Keratinocyte (primary cell): ENCODE data around the gene FNDC3A. TPM values are rescaled to one million over a fixed set of nuclear protein-coding genes. Genes with fewer than 3 reads are reported as not detected.
A peak's percentile ranks its signal among the peaks of the same experiment; 100 is the strongest.
"Not testable (repeated sequence)": the region's sequence is repeated elsewhere in the genome, so short reads cannot be mapped to it uniquely, and the experiment has no call there.

Experiments used
- DNase-seq: peaks from one replicate; pipeline ENCODE4 v3.0.0-alpha.2; 2011; ENCODE audit warnings: low read depth, missing footprints, low spot score
- FAIRE-seq: peaks from 2 replicates; lab custom pipeline; 2011; peaks lifted over from hg19 to GRCh38; lab: Jason Lieb, UNC
- H2AFZ ChIP-seq: 2 replicates; pipeline ENCODE4 v1.6.0; 2012; ENCODE audit warnings: low read length, control low read depth, inconsistent platforms; ENCODE audit not compliant: control insufficient read depth
- H3K27ac ChIP-seq: 2 replicates; pipeline ENCODE4 v1.5.1; 2011; ENCODE audit warnings: low read length; ENCODE audit not compliant: control insufficient read depth, insufficient read depth
- H3K27me3 ChIP-seq: 3 replicates; pipeline ENCODE4 v1.6.0; 2011; ENCODE audit warnings: low read length; ENCODE audit not compliant: control insufficient read depth, insufficient read depth; ENCODE audit errors: extremely low read depth
- H3K36me3 ChIP-seq, 2 experiments: 2 replicates in 1 of 2; 3 replicates in 1 of 2; pipeline ENCODE4 v1.5.1; 2011; ENCODE audit warnings: low read length in 2 of 2, mild to moderate bottlenecking in 1 of 2; ENCODE audit not compliant: control insufficient read depth in 2 of 2, insufficient read depth in 2 of 2; ENCODE audit errors: extremely low read depth in 1 of 2
- H3K4me1 ChIP-seq: 3 replicates; pipeline ENCODE4 v1.5.1; 2011; ENCODE audit warnings: low read length; ENCODE audit not compliant: control insufficient read depth, insufficient read depth; ENCODE audit errors: extremely low read depth
- H3K4me2 ChIP-seq: 3 replicates; pipeline ENCODE4 v1.6.0; 2011; ENCODE audit warnings: low read depth, low read length; ENCODE audit not compliant: control insufficient read depth, insufficient read depth; ENCODE audit errors: extremely low read depth
- H3K4me3 ChIP-seq, 3 experiments: fragments of 200-600 bp in 1 of 3; sonication (generic) in 1 of 3; 2 replicates in 2 of 3; 3 replicates in 1 of 3; pipeline ENCODE4 v1.5.1; 2011 to 2016; ENCODE audit warnings: low read length in 3 of 3, mild to moderate bottlenecking in 3 of 3, control low read depth in 2 of 3, inconsistent platforms in 1 of 3, low read depth in 1 of 3, mixed read lengths in 1 of 3, mixed run types in 1 of 3, moderate library complexity in 1 of 3; ENCODE audit not compliant: control insufficient read depth in 2 of 3, insufficient read depth in 2 of 3; ENCODE audit errors: extremely low read depth in 1 of 3
- H3K79me2 ChIP-seq: 2 replicates; pipeline ENCODE4 v1.6.0; 2012; ENCODE audit warnings: low read length; ENCODE audit not compliant: control insufficient read depth, insufficient read depth
- H3K9ac ChIP-seq: 3 replicates; pipeline ENCODE4 v1.6.0; 2011; ENCODE audit warnings: low read length; ENCODE audit not compliant: control insufficient read depth, insufficient read depth; ENCODE audit errors: extremely low read depth
- H3K9me1 ChIP-seq: 3 replicates; pipeline ENCODE4 v1.6.0; 2011; ENCODE audit warnings: low read length; ENCODE audit not compliant: control insufficient read depth, insufficient read depth; ENCODE audit errors: extremely low read depth
- H3K9me3 ChIP-seq: 2 replicates; pipeline ENCODE4 v1.5.1; 2012; ENCODE audit warnings: low read depth, low read length; ENCODE audit not compliant: control insufficient read depth
- H4K20me1 ChIP-seq: 3 replicates; pipeline ENCODE4 v1.6.0; 2011; ENCODE audit warnings: low read length; ENCODE audit not compliant: control insufficient read depth, insufficient read depth; ENCODE audit errors: extremely low read depth
- EZH2 ChIP-seq: IDR thresholded peaks from one replicate; pipeline ENCODE4 v1.6.1; 2012; ENCODE audit warnings: inconsistent platforms, mild to moderate bottlenecking, low read length, moderate library complexity
- dilution Hi-C: fragments of 300-500 bp; cut with MboI; formaldehyde crosslinking; loops from one replicate; pipeline ENCODE4 v1.7.0; 2020; ENCODE audit warnings: low sequenced_read_pairs; ENCODE audit not compliant: extremely low pct_ligation_motif_present
- polyA plus RNA-seq, 5 experiments: library from polyadenylated mRNA; depleted of rRNA in 3 of 5; stranded (reverse) in 3 of 5; stranded (forward) in 1 of 5; unstranded in 1 of 5; fragments of >200 nt; gene quantifications; 1 replicate in 1 of 5; 2 replicates in 3 of 5; 3 replicates in 1 of 5; pipeline versions ENCODE4 v1.2.1 to v1.2.3, GENCODE V29; 2011 to 2012; ENCODE audit warnings: missing spikeins in 2 of 5, low read depth in 1 of 5, low replicate concordance in 1 of 5
- TF ChIP-seq, protein P1 (sequence below), 3 experiments: IDR thresholded peaks in 1 of 3; conservative IDR thresholded peaks in 1 of 3; optimal IDR thresholded peaks in 1 of 3; 2 replicates in 2 of 3; 3 replicates in 1 of 3; pipeline versions ENCODE3 to v1.5.1; 2011; ENCODE audit warnings: low read length in 3 of 3, mild to moderate bottlenecking in 3 of 3, moderate library complexity in 2 of 3, control low read depth in 1 of 3, inconsistent platforms in 1 of 3; ENCODE audit not compliant: insufficient read depth in 2 of 3; ENCODE audit errors: extremely low read depth in 1 of 3

The FNDC3A gene
- polyA plus RNA-seq, 1 donor (not counting 4 experiments of a cell fraction or from before 2014, with no cell fraction given), result 28.4 TPM

DNA sequence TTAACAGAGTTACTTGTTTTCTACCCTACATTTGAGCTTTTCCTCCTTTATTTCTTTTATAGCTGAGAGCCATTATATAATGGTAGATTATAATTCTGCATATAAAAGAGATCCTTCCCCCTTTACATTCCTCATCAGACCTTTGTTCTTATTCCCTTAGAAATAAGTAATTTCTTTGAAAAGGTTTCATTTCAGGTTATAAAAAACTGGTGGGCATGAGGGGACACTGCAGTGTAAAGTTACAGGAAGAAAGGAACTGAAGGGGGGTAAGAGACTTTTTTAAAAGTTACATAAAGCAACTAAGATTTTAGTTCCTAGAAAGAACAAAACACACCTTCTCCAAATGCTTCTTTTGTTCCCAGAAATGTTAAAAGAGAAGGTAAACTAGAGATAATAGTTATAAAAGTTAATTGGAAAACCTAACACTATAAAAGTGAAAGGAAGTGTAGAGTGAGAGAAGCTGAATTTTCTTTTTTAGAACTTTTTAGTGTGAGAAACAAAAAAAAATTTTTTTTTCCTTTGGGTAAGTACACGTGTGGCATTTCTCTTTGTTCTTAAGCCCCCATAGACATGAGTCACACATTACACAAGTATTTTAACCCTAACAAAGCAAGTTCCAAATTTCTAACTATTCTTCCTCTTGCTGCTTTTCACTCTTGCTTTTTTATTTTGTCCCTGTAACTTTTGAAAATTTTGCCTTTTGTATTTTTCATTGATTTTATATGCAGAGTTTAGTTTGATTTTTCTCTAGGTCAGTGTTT lies 138.0 kb downstream of the FNDC3A start:
- Histone ChIP-seq H3K27me3 (no peaks in the 10 kb centered on the region), H3K9ac (peak overlapping the region; percentile 74), H3K36me3 (peaks cover 2 to 7% of the 10 kb centered on the region in 2 experiments), H3K4me1 (peaks cover 17% of the 10 kb centered on the region), H3K27ac (peak overlapping the region; percentile 84), H2AFZ (peak overlapping the region; percentile 44), H3K79me2 (peaks cover 20% of the 10 kb centered on the region), H4K20me1 (no peaks in the 10 kb centered on the region), H3K4me3 (peak overlapping the region in 2 of 3 experiments; percentile 28 to 44), H3K9me3 (no peaks in the 10 kb centered on the region), H3K9me1 (no peaks in the 10 kb centered on the region), H3K4me2 (peak overlapping the region; percentile 77)
- dilution Hi-C loops, result no loop called here
- DNase-seq (no peak), FAIRE-seq (peak; percentile 36)
- TF ChIP-seq EZH2, result no peak
- TF ChIP-seq, protein P1, sequence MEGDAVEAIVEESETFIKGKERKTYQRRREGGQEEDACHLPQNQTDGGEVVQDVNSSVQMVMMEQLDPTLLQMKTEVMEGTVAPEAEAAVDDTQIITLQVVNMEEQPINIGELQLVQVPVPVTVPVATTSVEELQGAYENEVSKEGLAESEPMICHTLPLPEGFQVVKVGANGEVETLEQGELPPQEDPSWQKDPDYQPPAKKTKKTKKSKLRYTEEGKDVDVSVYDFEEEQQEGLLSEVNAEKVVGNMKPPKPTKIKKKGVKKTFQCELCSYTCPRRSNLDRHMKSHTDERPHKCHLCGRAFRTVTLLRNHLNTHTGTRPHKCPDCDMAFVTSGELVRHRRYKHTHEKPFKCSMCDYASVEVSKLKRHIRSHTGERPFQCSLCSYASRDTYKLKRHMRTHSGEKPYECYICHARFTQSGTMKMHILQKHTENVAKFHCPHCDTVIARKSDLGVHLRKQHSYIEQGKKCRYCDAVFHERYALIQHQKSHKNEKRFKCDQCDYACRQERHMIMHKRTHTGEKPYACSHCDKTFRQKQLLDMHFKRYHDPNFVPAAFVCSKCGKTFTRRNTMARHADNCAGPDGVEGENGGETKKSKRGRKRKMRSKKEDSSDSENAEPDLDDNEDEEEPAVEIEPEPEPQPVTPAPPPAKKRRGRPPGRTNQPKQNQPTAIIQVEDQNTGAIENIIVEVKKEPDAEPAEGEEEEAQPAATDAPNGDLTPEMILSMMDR (optimal IDR thresholded peaks at IDR 0.05 in 1 of 3, IDR thresholded peaks at IDR 0.05 in 1 of 3, conservative IDR thresholded peaks at IDR 0.05 in 1 of 3; ENCODE audit: extremely low read depth in 1 of 3, insufficient read depth in 2 of 3, low read length in 3 of 3), result no peak

DNA sequence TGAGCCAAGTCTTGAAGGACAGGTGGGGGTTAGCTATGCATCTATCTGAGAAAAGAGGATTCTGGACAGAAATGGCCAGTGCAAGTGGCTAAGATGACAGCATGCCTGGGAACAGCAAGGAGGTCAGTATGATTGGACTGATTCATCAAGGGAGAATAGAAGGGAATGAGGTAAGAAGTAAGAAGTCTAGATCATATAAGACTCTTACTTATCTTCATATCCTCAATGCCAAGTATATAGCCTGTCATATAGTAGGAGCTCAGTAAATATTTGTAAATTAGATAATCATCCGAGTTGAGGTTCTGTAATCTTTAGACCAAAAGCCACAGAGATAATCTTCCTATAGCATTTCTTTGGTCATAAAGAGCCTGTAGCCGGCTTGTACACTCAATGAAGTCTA lies 141.2 kb downstream of the FNDC3A start:
- H3K27me3 ChIP-seq, result no peaks in the 10 kb centered on the region
- no peaks in the 10 kb centered on the region for H3K9me3 ChIP-seq
- H3K4me2 ChIP-seq, result no peak overlapping the region
- H2AFZ ChIP-seq, result no peak overlapping the region
- H4K20me1 ChIP-seq, result no peaks in the 10 kb centered on the region
- no peak for DNase-seq
- H3K9ac ChIP-seq, result no peak overlapping the region
- H3K9me1 ChIP-seq, result no peaks in the 10 kb centered on the region
- TF ChIP-seq, protein P1 (optimal IDR thresholded peaks at IDR 0.05 in 1 of 3, IDR thresholded peaks at IDR 0.05 in 1 of 3, conservative IDR thresholded peaks at IDR 0.05 in 1 of 3; ENCODE audit: extremely low read depth in 1 of 3, insufficient read depth in 2 of 3, low read length in 3 of 3), result no peak
- no peak for TF ChIP-seq EZH2
- peaks cover 12% of the 10 kb centered on the region for H3K4me1 ChIP-seq
- peaks cover 9% of the 10 kb centered on the region for H3K79me2 ChIP-seq
- no peak overlapping the region for H3K4me3 ChIP-seq
- H3K36me3 ChIP-seq, result peaks cover 2 to 7% of the 10 kb centered on the region in 2 experiments
- H3K27ac ChIP-seq, result no peak overlapping the region
- no peak for FAIRE-seq
- dilution Hi-C loops, result no loop called here

DNA sequence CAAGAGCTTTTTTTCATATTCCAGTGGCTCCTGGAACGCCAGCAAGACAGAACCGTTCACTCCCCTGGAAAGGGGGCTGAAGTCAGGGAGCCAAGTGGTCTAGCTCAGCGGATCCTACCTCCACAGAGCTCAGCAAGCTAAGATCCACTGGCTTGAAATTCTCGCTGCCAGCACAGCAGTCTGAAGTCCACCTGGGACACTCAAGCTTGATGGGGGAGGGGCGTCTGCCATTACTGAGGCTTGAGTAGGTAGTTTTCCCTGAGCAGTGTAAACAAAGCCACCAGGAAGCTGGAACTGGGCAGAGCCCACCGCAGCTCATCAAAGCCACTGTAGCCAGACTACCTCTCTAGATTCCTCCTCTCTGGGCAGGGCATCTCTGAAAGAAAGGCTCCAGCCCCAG lies 142.7 kb downstream of the FNDC3A start:
- dilution Hi-C loops, FAIRE-seq: not testable (repeated sequence)

More for the DNA sequence above, 142.7 kb downstream of the FNDC3A start:
- not testable (repeated sequence) for H3K27ac ChIP-seq, H3K36me3 ChIP-seq, H3K9me3 ChIP-seq, H3K79me2 ChIP-seq, H3K9ac ChIP-seq, DNase-seq, H3K4me3 ChIP-seq, H3K27me3 ChIP-seq, H2AFZ ChIP-seq, H3K9me1 ChIP-seq, H3K4me2 ChIP-seq, H3K4me1 ChIP-seq, H4K20me1 ChIP-seq
